H1 (cell line): ENCODE measurements around the gene MYO7B. TPM values are rescaled to one million over a fixed set of nuclear protein-coding genes. Genes with fewer than 3 reads are reported as not detected.

ENCODE experiments used
- CTCF ChIA-PET: fragments of 300-600 bp; sonication (Branson Sonifier 250); formaldehyde crosslinking; loops from one replicate; lab custom pipeline; 2021; ENCODE audit not compliant: partially characterized antibody; lab: Charles Lee
- POLR2A ChIA-PET: fragments of 300-600 bp; sonication (Branson Sonifier 250); formaldehyde crosslinking; loops from one replicate; lab custom pipeline; 2021; ENCODE audit warnings: inconsistent platforms; ENCODE audit not compliant: partially characterized antibody; lab: Charles Lee
- DNase-seq, 2 experiments: peaks; one replicate each; pipeline versions ENCODE4 v3.0.0 to v3.0.0-alpha.2; 2010 to 2022; ENCODE audit warnings: low spot score in 2 of 2, low read depth in 1 of 2, mixed read lengths in 1 of 2
- FAIRE-seq: peaks from 2 replicates; lab custom pipeline; 2011; peaks lifted over from hg19 to GRCh38; lab: Jason Lieb, UNC
- H2AFZ ChIP-seq: 2 replicates; pipeline ENCODE4 v1.8.1; 2012; ENCODE audit warnings: low read length, inconsistent platforms
- H2AK5ac ChIP-seq: 2 replicates; pipeline ENCODE4 v1.6.1; 2013; ENCODE audit warnings: low read depth, low read length
- H2BK120ac ChIP-seq: replicated peaks from 2 replicates; pipeline ENCODE3; 2013; ENCODE audit warnings: low read depth, low read length, inconsistent platforms
- H2BK12ac ChIP-seq: 2 replicates; pipeline ENCODE4 v1.6.1; 2013; ENCODE audit warnings: low read depth, low read length
- H2BK15ac ChIP-seq: 2 replicates; pipeline ENCODE4 v1.6.1; 2013; ENCODE audit warnings: low read length
- H2BK20ac ChIP-seq: 2 replicates; pipeline ENCODE4 v1.6.1; 2013; ENCODE audit warnings: low read length
- H2BK5ac ChIP-seq: 2 replicates; pipeline ENCODE4 v1.6.1; 2013; ENCODE audit warnings: low read depth, low read length
- H3K14ac ChIP-seq: 2 replicates; pipeline ENCODE4 v1.6.1; 2013; ENCODE audit warnings: inconsistent platforms; ENCODE audit not compliant: insufficient read length
- H3K18ac ChIP-seq: 2 replicates; pipeline ENCODE4 v1.6.1; 2013; ENCODE audit warnings: low read length; ENCODE audit errors: extremely low read depth
- H3K23ac ChIP-seq: 2 replicates; pipeline ENCODE4 v1.6.1; 2013; ENCODE audit warnings: inconsistent platforms; ENCODE audit not compliant: insufficient read length
- H3K23me2 ChIP-seq: 2 replicates; pipeline ENCODE4 v1.6.1; 2013; ENCODE audit warnings: low read depth, low read length
- H3K27ac ChIP-seq: 2 replicates; pipeline ENCODE4 v1.6.1; 2011; ENCODE audit warnings: low read depth, low read length, inconsistent platforms
- H3K27me3 ChIP-seq, 4 experiments: replicated peaks in 1 of 4; 1 replicate in 1 of 4; 2 replicates in 3 of 4; pipeline versions ENCODE4 v1.6.1 to v1.8.1; 2011 to 2013; ENCODE audit warnings: low read length in 3 of 4, mild to moderate bottlenecking in 3 of 4, inconsistent platforms in 2 of 4, mixed read lengths in 2 of 4, moderate library complexity in 1 of 4; ENCODE audit not compliant: control insufficient read depth in 3 of 4, insufficient read depth in 3 of 4; ENCODE audit errors: extremely low read depth in 1 of 4
- H3K36me3 ChIP-seq, 4 experiments: 2 replicates each; pipeline versions ENCODE4 v1.6.1 to v1.8.1; 2011 to 2013; ENCODE audit warnings: mild to moderate bottlenecking in 4 of 4, low read length in 3 of 4, moderate library complexity in 2 of 4, control low read depth in 1 of 4, inconsistent platforms in 1 of 4; ENCODE audit not compliant: insufficient read depth in 4 of 4, control insufficient read depth in 2 of 4
- H3K4ac ChIP-seq: replicated peaks from 2 replicates; pipeline ENCODE3; 2013; ENCODE audit warnings: low read length, low read depth, mixed read lengths, inconsistent platforms; ENCODE audit not compliant: insufficient read length
- H3K4me1 ChIP-seq, 4 experiments: replicated peaks in 1 of 4; 1 replicate in 1 of 4; 2 replicates in 3 of 4; pipeline versions ENCODE4 v1.6.1 to v1.8.1; 2011 to 2013; ENCODE audit warnings: low read length in 3 of 4, inconsistent platforms in 2 of 4, mixed read lengths in 1 of 4; ENCODE audit not compliant: insufficient read depth in 4 of 4, control insufficient read depth in 3 of 4
- H3K4me2 ChIP-seq, 2 experiments: 2 replicates each; pipeline versions ENCODE4 v1.6.1 to v1.8.1; 2011 to 2013; ENCODE audit warnings: low read depth in 2 of 2, low read length in 2 of 2, control low read depth in 1 of 2, inconsistent platforms in 1 of 2, mild to moderate bottlenecking in 1 of 2; ENCODE audit not compliant: insufficient read depth in 1 of 2
- H3K4me3 ChIP-seq, 4 experiments: fragments of 200-600, 300-600 bp in 1 of 4; sonication (generic), shearing (Covaris generic), sonication (Bioruptor Twin) in 1 of 4; 2 replicates each; pipeline versions ENCODE4 v1.5.1 to v1.8.1; 2011 to 2016; ENCODE audit warnings: low read length in 4 of 4, low read depth in 3 of 4, control low read depth in 2 of 4, inconsistent platforms in 2 of 4, mild to moderate bottlenecking in 2 of 4, mixed read lengths in 1 of 4, moderate library complexity in 1 of 4; ENCODE audit not compliant: insufficient read depth in 2 of 4; ENCODE audit errors: extremely low read depth in 1 of 4
- H3K56ac ChIP-seq: replicated peaks from 2 replicates; pipeline ENCODE3; 2013; ENCODE audit warnings: low read depth, mild to moderate bottlenecking, mixed read lengths, low read length, inconsistent platforms; ENCODE audit not compliant: insufficient read length
- H3K79me1 ChIP-seq: 2 replicates; pipeline ENCODE4 v1.6.1; 2013; ENCODE audit warnings: low read depth, low read length, control low read depth
- H3K79me2 ChIP-seq, 2 experiments: 2 replicates each; pipeline versions ENCODE4 v1.6.1 to v1.8.1; 2012 to 2013; ENCODE audit warnings: low read length in 2 of 2, mild to moderate bottlenecking in 2 of 2, inconsistent platforms in 1 of 2; ENCODE audit not compliant: insufficient read depth in 2 of 2, control insufficient read depth in 1 of 2
- H3K9ac ChIP-seq, 4 experiments: replicated peaks in 1 of 4; 1 replicate in 1 of 4; 2 replicates in 3 of 4; pipeline versions ENCODE4 v1.6.1 to v1.8.1; 2011 to 2013; ENCODE audit warnings: low read depth in 3 of 4, low read length in 3 of 4, control low read depth in 2 of 4, mild to moderate bottlenecking in 2 of 4, moderate library complexity in 2 of 4, inconsistent platforms in 1 of 4; ENCODE audit errors: extremely low read depth in 1 of 4
- H3K9me3 ChIP-seq, 2 experiments: 2 replicates each; pipeline versions ENCODE4 v1.6.1 to v1.8.1; 2012 to 2013; ENCODE audit warnings: mild to moderate bottlenecking in 2 of 2, moderate library complexity in 2 of 2, control low read depth in 1 of 2, inconsistent platforms in 1 of 2, low read depth in 1 of 2, low read length in 1 of 2, mixed read lengths in 1 of 2; ENCODE audit not compliant: insufficient read depth in 2 of 2
- H4K20me1 ChIP-seq, 2 experiments: replicated peaks in 1 of 2; 2 replicates each; pipeline versions ENCODE3 to v1.8.1; 2011 to 2013; ENCODE audit warnings: inconsistent platforms in 2 of 2, low read length in 2 of 2, mild to moderate bottlenecking in 1 of 2; ENCODE audit not compliant: insufficient read depth in 2 of 2, control insufficient read depth in 1 of 2
- H4K5ac ChIP-seq: 2 replicates; pipeline ENCODE4 v1.6.1; 2013; ENCODE audit warnings: low read length, low read depth, mixed read lengths, inconsistent platforms; ENCODE audit not compliant: insufficient read length
- H4K8ac ChIP-seq: 2 replicates; pipeline ENCODE4 v1.8.0; 2013; ENCODE audit warnings: mild to moderate bottlenecking, moderate library complexity, low read length, inconsistent platforms; ENCODE audit not compliant: insufficient read depth; ENCODE audit errors: extremely low read depth
- H4K91ac ChIP-seq: replicated peaks from 2 replicates; pipeline ENCODE3; 2013; ENCODE audit warnings: low read length, mixed read lengths, inconsistent platforms; ENCODE audit not compliant: insufficient read length
- CEBPB ChIP-seq: IDR thresholded peaks from 2 replicates; pipeline ENCODE4 v1.6.1; 2012; ENCODE audit warnings: low read depth, low read length
- HDAC6 ChIP-seq: IDR thresholded peaks from one replicate; pipeline ENCODE4 v1.7.1; 2012; ENCODE audit warnings: low read depth, mild to moderate bottlenecking, inconsistent platforms, low read length, moderate library complexity
- KDM1A ChIP-seq: fragments of 200-600, 300-600 bp; sonication (generic); IDR thresholded peaks from 2 replicates; pipeline ENCODE4 v1.7.1; 2016; ENCODE audit warnings: mild to moderate bottlenecking, low read length, borderline replicate concordance
- KDM4A ChIP-seq: IDR thresholded peaks from one replicate; pipeline ENCODE4 v1.7.1; 2012; ENCODE audit warnings: low read depth, mild to moderate bottlenecking, moderate library complexity, low read length, inconsistent platforms; ENCODE audit not compliant: severe bottlenecking
- POLR2A ChIP-seq, 2 experiments: IDR thresholded peaks; 1 replicate in 1 of 2; 2 replicates in 1 of 2; pipeline ENCODE4 v1.6.1; 2011; ENCODE audit warnings: low read depth in 2 of 2, low read length in 2 of 2, mild to moderate bottlenecking in 2 of 2; ENCODE audit errors: control extremely low read depth in 1 of 2
- POLR2AphosphoS5 ChIP-seq: IDR thresholded peaks from 2 replicates; pipeline ENCODE4 v1.6.1; 2011; ENCODE audit warnings: low read depth, low read length
- SIN3A ChIP-seq, 2 experiments: IDR thresholded peaks in 1 of 2; conservative IDR thresholded peaks in 1 of 2; 2 replicates each; pipeline ENCODE4 v1.6.1; 2011 to 2012; ENCODE audit warnings: low read length in 2 of 2, improper control_type of control experiment in 1 of 2, low read depth in 1 of 2, mild to moderate bottlenecking in 1 of 2
- SP2 ChIP-seq: IDR thresholded peaks from 2 replicates; pipeline ENCODE4 v1.6.1; 2012; ENCODE audit warnings: mild to moderate bottlenecking, low read length, inconsistent platforms
- WGBS, 2 experiments: shearing (Covaris generic) in 1 of 2; methylation state at CpG; one replicate each; pipeline versions ENCODE4 v1.1.6 to v1.1.7; 2013 to 2015; ENCODE audit warnings: low lambda C conversion rate in 2 of 2, mixed read lengths in 2 of 2, inconsistent platforms in 1 of 2, low coverage in 1 of 2, missing lambda C conversion rate in 1 of 2; ENCODE audit not compliant: insufficient replicate concordance in 2 of 2, insufficient coverage in 1 of 2, insufficient read length in 1 of 2; ENCODE audit errors: extremely low coverage in 1 of 2, missing lambda C conversion rate in 1 of 2; 5-methylcytosine and 5-hydroxymethylcytosine counted together
- polyA plus RNA-seq, 7 experiments: library from polyadenylated mRNA; depleted of rRNA in 3 of 7; stranded (reverse) in 5 of 7; unstranded in 2 of 7; fragments of >200 nt in 5 of 7; fragments of 200-250 nt in 2 of 7; gene quantifications; 1 replicate in 5 of 7; 2 replicates in 1 of 7; 4 replicates in 1 of 7; pipeline versions ENCODE4 v1.2.1 to v1.2.3, GENCODE V29; 2011 to 2013; ENCODE audit warnings: missing spikeins in 2 of 7, mixed read lengths in 2 of 7
- total RNA-seq: library from RNA; stranded (reverse); fragmentation: NEBNext Ultra II Directional; extraction: Animal tissue kit (Norgen Biotek cat#: 25700); gene quantifications from 2 replicates; pipeline ENCODE4 v1.2.1, GENCODE V29; 2021
- TF ChIP-seq, protein P1 (sequence below): IDR thresholded peaks from 2 replicates; pipeline ENCODE4 v1.6.1; 2011; ENCODE audit warnings: low read depth, mild to moderate bottlenecking, low read length; ENCODE audit not compliant: insufficient read depth

The MYO7B gene
- total and polyA plus RNA-seq, 2 of the 8 experiments (the other 6 are each of a cell fraction or from before 2014, with no cell fraction given) = not detected

DNA sequence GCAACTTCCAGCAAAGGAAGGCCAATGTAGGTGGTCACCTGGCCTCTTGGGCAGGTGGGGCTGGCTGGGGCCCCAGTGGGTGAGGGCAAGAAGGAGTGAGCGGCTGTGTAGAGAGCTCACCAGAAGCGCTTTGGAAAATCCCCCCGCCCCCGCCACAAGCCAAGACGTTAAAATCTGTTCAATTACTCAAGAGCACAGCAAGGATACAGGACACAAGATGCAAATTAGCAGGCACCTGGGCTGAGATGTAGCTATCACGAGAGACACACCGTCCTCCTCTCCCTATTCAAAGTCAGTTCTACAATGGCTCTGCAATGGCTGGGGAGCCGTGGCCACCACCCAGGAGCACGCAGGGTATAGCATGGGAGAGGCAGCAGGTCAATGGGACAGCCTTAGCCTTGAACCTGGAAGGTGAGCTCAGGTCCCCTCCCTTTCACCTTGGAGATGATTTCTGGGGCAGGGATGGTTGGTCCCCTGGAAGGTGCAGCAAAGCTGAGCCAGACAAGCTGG is 72.0 kb downstream of the MYO7B start:
- POLR2A ChIA-PET = no interaction called here
- Histone ChIP-seq H2BK20ac (no peak overlapping the region), H3K56ac (no peak overlapping the region), H2AFZ (no peak overlapping the region), H3K27ac (no peak overlapping the region), H2BK5ac (no peak overlapping the region), H2BK120ac (no peak overlapping the region), H3K9me3 (no peaks in the 10 kb centered on the region; a peak in 2 of 4 replicates), H3K27me3 (no peaks in the 10 kb centered on the region), H3K9ac (no peak overlapping the region), H2BK15ac (no peak overlapping the region), H3K18ac (no peak overlapping the region), H3K14ac (no peak overlapping the region), H3K23me2 (no peaks in the 10 kb centered on the region), H4K20me1 (no peaks in the 10 kb centered on the region), H3K23ac (no peak overlapping the region), H2BK12ac (no peak overlapping the region), H4K5ac (no peak overlapping the region), H3K79me1 (no peaks in the 10 kb centered on the region), H4K91ac (no peak overlapping the region), H3K4me3 (no peak overlapping the region), H3K79me2 (no peaks in the 10 kb centered on the region), H4K8ac (no peak overlapping the region), H3K36me3 (no peaks in the 10 kb centered on the region), H3K4ac (no peak overlapping the region), H3K4me2 (no peak overlapping the region), H2AK5ac (no peak overlapping the region), H3K4me1 (no peaks in the 10 kb centered on the region; a peak in 1 of 7 replicates)
- CTCF ChIA-PET = interaction anchor here (0.6 to 8.1 kb wide), 5 partner anchors 16 to 43 kb away, joined by 3 to 54 read pairs (median 3); no protein-coding TSS in a partner anchor
- no peak for DNase-seq
- no peak for FAIRE-seq
- 95% methylated on average over 9 of the region's 9 CpGs; no CpG with 5 or more reads in 1 of the 2 experiments for WGBS, 2 experiments
- no peak for TF ChIP-seq SP2
- no peak for TF ChIP-seq POLR2A (IDR thresholded peaks at IDR 0.05; ENCODE audit: control extremely low read depth in 1 of 2, low read depth in 2 of 2, low read length in 2 of 2)
- no peak for TF ChIP-seq HDAC6
- TF ChIP-seq CEBPB = no peak
- no peak for TF ChIP-seq SIN3A (conservative IDR thresholded peaks at IDR 0.05 in 1 of 2, IDR thresholded peaks at IDR 0.05 in 1 of 2; ENCODE audit: low read depth in 1 of 2, low read length in 2 of 2)
- TF ChIP-seq KDM1A = no peak
- TF ChIP-seq KDM4A = no peak
- no peak for TF ChIP-seq POLR2AphosphoS5
- TF ChIP-seq, protein P1, sequence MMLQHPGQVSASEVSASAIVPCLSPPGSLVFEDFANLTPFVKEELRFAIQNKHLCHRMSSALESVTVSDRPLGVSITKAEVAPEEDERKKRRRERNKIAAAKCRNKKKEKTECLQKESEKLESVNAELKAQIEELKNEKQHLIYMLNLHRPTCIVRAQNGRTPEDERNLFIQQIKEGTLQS = no peak
